Endodermal cell (in vitro differentiated cells): ENCODE data around the gene SDE2. TPM values are rescaled to one million over a fixed set of nuclear protein-coding genes. Genes with fewer than 3 reads are reported as not detected.
"Not testable (repeated sequence)": the region's sequence is repeated elsewhere in the genome, so short reads cannot be mapped to it uniquely, and the experiment has no call there.

Source experiments
- DNase-seq: peaks from one replicate; pipeline ENCODE4 v3.0.0-alpha.2; 2017
- H3K27ac ChIP-seq: 2 replicates; pipeline ENCODE4 v1.5.1; 2013; ENCODE audit warnings: mild to moderate bottlenecking, low read depth, low read length, moderate library complexity
- H3K27me3 ChIP-seq: 2 replicates; pipeline ENCODE4 v1.6.1; 2013; ENCODE audit warnings: mild to moderate bottlenecking, low read length, moderate library complexity; ENCODE audit not compliant: insufficient read depth, control insufficient read depth, poor library complexity, severe bottlenecking
- H3K36me3 ChIP-seq: 2 replicates; pipeline ENCODE4 v1.7.0; 2013; ENCODE audit warnings: mild to moderate bottlenecking, low read length, moderate library complexity; ENCODE audit not compliant: control insufficient read depth, insufficient read depth
- H3K4me1 ChIP-seq: one replicate; pipeline ENCODE4 v1.7.0; 2013; ENCODE audit warnings: low read length; ENCODE audit not compliant: control insufficient read depth, insufficient read depth
- H3K4me3 ChIP-seq: 2 replicates; pipeline ENCODE4 v1.5.1; 2013; ENCODE audit warnings: mild to moderate bottlenecking, low read length, moderate library complexity
- H3K9ac ChIP-seq: 2 replicates; pipeline ENCODE4 v1.6.1; 2013; ENCODE audit warnings: mild to moderate bottlenecking, low read length, moderate library complexity; ENCODE audit not compliant: poor library complexity, severe bottlenecking; ENCODE audit errors: extremely low read depth
- H3K9me3 ChIP-seq: 2 replicates; pipeline ENCODE4 v1.6.1; 2013; ENCODE audit warnings: mild to moderate bottlenecking, low read length, moderate library complexity; ENCODE audit not compliant: control insufficient read depth
- H3K27ac Mint-ChIP-seq: 2 replicates; pipeline ENCODE4 v1.8.0; 2020; ENCODE audit warnings: mixed read lengths
- H3K27me3 Mint-ChIP-seq: 2 replicates; pipeline ENCODE4 v1.8.0; 2021; ENCODE audit warnings: mild to moderate bottlenecking, mixed read lengths; ENCODE audit not compliant: insufficient read depth
- H3K36me3 Mint-ChIP-seq: 2 replicates; pipeline ENCODE4 v1.8.0; 2020; ENCODE audit warnings: low read depth, mixed read lengths
- H3K4me1 Mint-ChIP-seq: 2 replicates; pipeline ENCODE4 v1.8.0; 2020; ENCODE audit warnings: mixed read lengths
- H3K4me3 Mint-ChIP-seq: 2 replicates; pipeline ENCODE4 v1.8.0; 2020; ENCODE audit warnings: mild to moderate bottlenecking, moderate library complexity, mixed read lengths
- H3K9me3 Mint-ChIP-seq: 2 replicates; pipeline ENCODE4 v1.8.0; 2020; ENCODE audit warnings: mild to moderate bottlenecking, mixed read lengths
- WGBS, 2 experiments: methylation state at CpG; one replicate each; pipeline versions ENCODE4 v1.1.5 to v1.1.7; 2013; ENCODE audit warnings: missing lambda C conversion rate in 2 of 2, mixed read lengths in 1 of 2; ENCODE audit not compliant: insufficient coverage in 1 of 2, insufficient read length in 1 of 2; 5-methylcytosine and 5-hydroxymethylcytosine counted together
- total RNA-seq, 2 donors: library from RNA; stranded (reverse); fragmentation: NEBNext Ultra II Directional in 1 of 2; extraction: Animal tissue kit (Norgen Biotek cat#: 25700) in 1 of 2; gene quantifications; 2 replicates in 1 of 2; 3 replicates in 1 of 2; pipeline ENCODE4 v1.2.1, GENCODE V29; 2021
- TF ChIP-seq, protein P1 (sequence below): fragments of 200-600 bp; sonication (generic); conservative IDR thresholded peaks from 2 replicates; pipeline ENCODE4 v1.5.0; 2021; ENCODE audit warnings: antibody characterized with exemption, mild to moderate bottlenecking

The SDE2 gene
- total RNA-seq, 2 donors from 2014 or later, result 19.0 to 21.6 TPM

DNA sequence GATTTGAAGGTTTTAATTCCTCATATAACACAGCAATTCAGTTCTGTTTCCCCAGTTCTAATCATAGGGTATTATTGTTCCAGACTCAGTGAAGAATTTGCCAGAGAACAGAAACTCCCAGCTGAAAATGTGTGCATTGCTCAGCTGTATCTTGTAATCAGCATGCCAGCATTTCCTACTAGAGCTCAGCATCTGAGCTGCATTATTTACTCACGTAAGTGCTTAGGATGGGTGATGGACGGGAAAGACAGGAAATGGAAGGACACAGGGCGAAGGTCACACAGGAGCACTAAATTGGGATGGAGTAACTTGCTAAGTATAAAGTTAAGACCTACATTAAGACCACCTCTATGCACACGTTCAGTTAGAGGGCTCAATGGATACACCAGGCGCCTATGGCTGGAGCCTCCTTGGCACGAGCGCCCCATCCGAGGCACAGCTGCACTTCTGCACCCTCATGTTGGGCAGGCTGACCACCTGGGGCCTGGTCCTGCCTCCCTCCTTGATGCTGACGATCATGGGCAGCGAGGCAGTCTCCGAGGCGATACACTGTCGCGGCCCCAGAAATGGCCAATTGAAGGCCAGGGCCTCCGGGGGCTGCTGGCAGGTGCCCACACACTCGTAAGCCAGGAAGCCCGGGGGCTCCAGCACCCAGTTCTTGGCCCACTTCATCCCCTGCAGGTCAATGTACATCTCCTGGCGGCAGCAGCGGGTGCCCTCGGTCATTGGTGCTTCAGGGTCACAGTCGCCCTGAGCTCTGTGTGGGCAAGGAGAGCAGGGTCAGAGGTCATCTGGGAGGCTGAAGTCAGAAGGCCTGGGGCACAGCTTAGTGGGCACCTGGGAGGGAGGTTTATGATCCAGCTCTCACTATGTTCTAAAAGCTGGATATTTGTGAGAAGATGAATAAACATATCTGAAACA lies 61.8 kb downstream of the SDE2 start:
- TF ChIP-seq, protein P1, sequence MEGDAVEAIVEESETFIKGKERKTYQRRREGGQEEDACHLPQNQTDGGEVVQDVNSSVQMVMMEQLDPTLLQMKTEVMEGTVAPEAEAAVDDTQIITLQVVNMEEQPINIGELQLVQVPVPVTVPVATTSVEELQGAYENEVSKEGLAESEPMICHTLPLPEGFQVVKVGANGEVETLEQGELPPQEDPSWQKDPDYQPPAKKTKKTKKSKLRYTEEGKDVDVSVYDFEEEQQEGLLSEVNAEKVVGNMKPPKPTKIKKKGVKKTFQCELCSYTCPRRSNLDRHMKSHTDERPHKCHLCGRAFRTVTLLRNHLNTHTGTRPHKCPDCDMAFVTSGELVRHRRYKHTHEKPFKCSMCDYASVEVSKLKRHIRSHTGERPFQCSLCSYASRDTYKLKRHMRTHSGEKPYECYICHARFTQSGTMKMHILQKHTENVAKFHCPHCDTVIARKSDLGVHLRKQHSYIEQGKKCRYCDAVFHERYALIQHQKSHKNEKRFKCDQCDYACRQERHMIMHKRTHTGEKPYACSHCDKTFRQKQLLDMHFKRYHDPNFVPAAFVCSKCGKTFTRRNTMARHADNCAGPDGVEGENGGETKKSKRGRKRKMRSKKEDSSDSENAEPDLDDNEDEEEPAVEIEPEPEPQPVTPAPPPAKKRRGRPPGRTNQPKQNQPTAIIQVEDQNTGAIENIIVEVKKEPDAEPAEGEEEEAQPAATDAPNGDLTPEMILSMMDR, result no peak
- Histone ChIP-seq H3K36me3 (peaks cover 39% of the 10 kb centered on the region), H3K9me3 (no peaks in the 10 kb centered on the region), H3K27me3 (no peaks in the 10 kb centered on the region), H3K27ac (no peak overlapping the region), H3K4me3 (peak overlapping the region; percentile 88), H3K4me1 (peaks cover 5% of the 10 kb centered on the region), H3K9ac (peak overlapping the region; percentile 96)
- Mint-ChIP-seq H3K36me3 (peaks cover 12% of the 10 kb centered on the region), H3K4me1 (peaks cover 22% of the 10 kb centered on the region), H3K9me3 (no peaks in the 10 kb centered on the region), H3K27me3 (no peaks in the 10 kb centered on the region), H3K27ac (peak overlapping the region; percentile 44), H3K4me3 (peak overlapping the region; percentile 69)
- WGBS, 2 experiments, result 95% methylated on average over 15 to 21 of the region's 21 CpGs
- no peak for DNase-seq

DNA sequence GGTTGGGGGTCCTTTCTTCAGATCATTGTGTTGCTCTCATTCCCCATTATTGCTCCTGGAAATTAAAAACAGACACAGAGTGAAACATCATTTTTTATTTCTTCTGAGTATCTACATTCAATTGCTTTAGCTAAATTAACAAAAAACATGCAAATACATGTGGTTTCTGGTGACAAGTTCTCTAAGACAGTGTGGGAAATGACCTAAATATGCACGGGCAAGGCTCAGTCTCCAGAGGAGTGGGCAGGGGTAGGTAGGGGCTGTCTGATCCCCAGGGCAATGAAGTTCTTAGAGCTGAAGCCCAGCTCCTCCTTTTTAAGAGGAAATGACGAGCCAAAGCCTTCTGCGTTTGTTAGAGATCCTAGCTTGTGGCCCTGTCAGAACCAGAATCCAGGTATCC lies 62.6 kb downstream of the SDE2 start:
- no peaks in the 10 kb centered on the region for H3K27me3 Mint-ChIP-seq
- H3K4me1 Mint-ChIP-seq, result peaks cover 19% of the 10 kb centered on the region
- H3K27ac ChIP-seq, result no peak overlapping the region

DNA sequence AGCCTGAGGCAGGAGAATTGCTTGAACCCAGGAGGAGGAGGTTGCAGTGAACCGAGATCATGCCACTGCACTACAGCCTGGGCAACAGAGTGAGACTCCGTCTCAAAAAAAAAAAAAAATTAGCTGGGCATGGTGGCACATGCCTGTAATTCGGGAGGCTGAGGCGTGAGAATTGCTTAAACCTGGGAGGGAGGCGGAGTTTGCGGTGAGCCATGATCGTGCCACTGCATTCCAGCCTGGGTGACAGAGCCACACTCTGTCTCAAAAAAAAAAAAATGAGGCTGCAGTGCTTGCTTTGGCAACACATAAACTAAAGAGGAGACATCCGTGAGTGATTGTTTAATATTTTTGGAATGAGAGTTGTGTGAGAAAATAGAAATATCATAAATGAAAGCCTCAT lies 63.1 kb downstream of the SDE2 start:
- not testable (repeated sequence) for H3K27ac ChIP-seq, DNase-seq, H3K9me3 ChIP-seq, H3K4me3 Mint-ChIP-seq, H3K9me3 Mint-ChIP-seq, H3K27me3 Mint-ChIP-seq, H3K27me3 ChIP-seq, H3K27ac Mint-ChIP-seq, H3K4me1 ChIP-seq, H3K9ac ChIP-seq
- 91% methylated on average over 7 of the region's 8 CpGs for WGBS, 2 experiments
- Histone ChIP-seq H3K4me3 (peak overlapping the region; percentile 88), H3K36me3 (peaks cover 39% of the 10 kb centered on the region)
- peaks cover 20% of the 10 kb centered on the region for H3K4me1 Mint-ChIP-seq
- H3K36me3 Mint-ChIP-seq, result peaks cover 12% of the 10 kb centered on the region

More for the DNA sequence above, 62.6 kb downstream of the SDE2 start:
- Histone ChIP-seq H3K27me3 (no peaks in the 10 kb centered on the region), H3K36me3 (peaks cover 39% of the 10 kb centered on the region), H3K9ac (no peak overlapping the region), H3K4me1 (no peaks in the 10 kb centered on the region), H3K9me3 (no peaks in the 10 kb centered on the region), H3K4me3 (peak overlapping the region; percentile 88)
- Mint-ChIP-seq H3K27ac (no peak overlapping the region), H3K4me3 (peak overlapping the region; percentile 69), H3K36me3 (peaks cover 12% of the 10 kb centered on the region), H3K9me3 (no peaks in the 10 kb centered on the region)
- TF ChIP-seq, protein P1, result no peak
- WGBS, 2 experiments, result 87 to 95% methylated on average over 2 to 3 of the region's 3 CpGs
- no peak for DNase-seq
